Hepatocyte (in vitro differentiated cells): Measurements from ENCODE around the gene RNU4-1.

Experiments used
- CTCF ChIP-seq: fragments of 200-600 bp; sonication (generic); IDR thresholded peaks from 2 replicates; pipeline ENCODE4 v1.5.1; 2016; ENCODE audit warnings: antibody characterized with exemption, mild to moderate bottlenecking; ENCODE audit not compliant: poor library complexity
- EZH2 ChIP-seq: fragments of 200-600 bp; sonication (generic); IDR thresholded peaks from 2 replicates; pipeline ENCODE4 v1.6.1; 2016; ENCODE audit warnings: antibody characterized with exemption, mild to moderate bottlenecking, borderline replicate concordance
- EZH2phosphoT487 ChIP-seq: fragments of 200-600 bp; sonication (generic); IDR thresholded peaks from one replicate; pipeline ENCODE4 v1.6.1; 2018; ENCODE audit warnings: antibody characterized with exemption, mild to moderate bottlenecking, low read depth, moderate library complexity; ENCODE audit not compliant: unreplicated experiment, severe bottlenecking

GRCh38 chr12:120324841-120325417 lies 31.9 kb upstream of the RNU4-1 start:
- no peak for TF ChIP-seq CTCF
- TF ChIP-seq EZH2 = no peak
- TF ChIP-seq EZH2phosphoT487 = no peak
